GM11168 (cell line): ENCODE data around the gene NPC1L1.

Source experiments
- in situ Hi-C: fragments of 300-500 bp; cut with MboI; formaldehyde crosslinking; loops from one replicate; pipeline ENCODE4 v1.12.0; 2022; ENCODE audit warnings: low sequenced_read_pairs; ENCODE audit not compliant: unreplicated experiment

Gene NPC1L1

GRCh38 chr7:44541028-44541869 is at the start of gene NPC1L1:
TSS of gene NPC1L1 (minus strand) at chr7:44541330. CDS start at chr7:44541259, 71 bp downstream.
- in situ Hi-C loops: no loop called here

DNA sequence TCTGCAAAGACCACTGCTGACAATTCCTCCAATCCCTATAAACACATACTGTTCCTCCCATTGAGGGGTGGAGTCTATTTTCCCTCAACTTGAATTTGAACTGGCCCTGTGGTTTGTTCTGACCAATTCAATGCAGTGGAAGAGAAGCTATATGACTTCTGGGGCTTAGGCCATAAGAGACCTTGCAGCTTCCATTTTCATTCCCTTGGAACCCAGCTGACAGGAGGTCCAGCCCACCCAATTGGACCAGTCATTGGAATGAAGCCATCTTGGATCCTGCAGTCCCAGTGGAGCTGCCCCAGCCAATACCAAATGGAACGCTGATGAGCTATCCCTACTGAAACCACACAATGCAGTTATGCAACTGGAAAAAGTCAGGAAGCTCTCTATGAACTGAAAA is 49.8 kb upstream of the NPC1L1 start:
- in situ Hi-C loops: loop anchor here (25.0 kb wide), 4 partner anchors 171 to 546 kb away; partner anchors contain the start of gene H2AZ2

- in situ Hi-C loops: loop anchor here (25.0 kb wide), 4 partner anchors 174 to 549 kb away; partner anchors contain the start of gene H2AZ2
These were observed 46.9 kb upstream of the NPC1L1 start for GRCh38 chr7:44587843-44588711.

- in situ Hi-C loops: loop anchor here (25.0 kb wide), 4 partner anchors 179 to 554 kb away; partner anchors contain the start of gene H2AZ2
These were observed 42.2 kb upstream of the NPC1L1 start for GRCh38 chr7:44583146-44583865.

DNA sequence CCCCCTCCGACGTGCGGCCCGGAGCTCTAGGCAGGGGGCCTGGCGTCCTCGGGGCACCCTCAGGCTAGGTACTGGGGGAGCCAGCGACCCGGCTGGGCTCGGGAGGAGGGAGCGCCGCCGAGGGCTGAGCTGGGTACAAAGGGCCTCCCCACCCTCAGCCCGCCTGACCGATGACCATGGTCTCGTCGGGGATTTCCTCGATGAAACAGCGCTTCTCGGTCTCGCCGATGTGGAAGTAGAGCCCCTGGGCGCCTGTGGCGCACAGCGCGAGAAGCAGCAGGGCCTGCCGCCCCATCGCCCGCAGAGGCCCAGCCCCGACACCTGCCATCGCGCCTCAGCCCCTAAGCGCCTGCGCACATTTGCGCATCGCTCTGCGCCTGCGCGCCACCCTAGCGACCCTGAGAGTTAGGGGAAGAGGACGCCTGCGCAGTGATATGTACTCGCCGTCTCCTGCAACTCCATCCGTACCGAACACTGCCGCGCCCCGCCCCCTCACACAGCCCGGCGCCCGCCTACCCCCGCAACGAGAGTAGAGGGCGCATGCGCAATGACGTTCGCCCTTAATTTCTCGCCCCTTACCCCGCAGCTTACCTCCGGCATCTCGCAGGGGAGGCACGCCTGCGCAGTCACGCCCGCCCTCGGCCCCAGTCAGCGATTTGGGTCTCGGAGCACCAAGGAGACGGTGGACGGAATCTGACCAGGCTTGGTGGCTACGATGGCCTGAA is 40.9 kb upstream of the NPC1L1 start, which contains the start of gene TMED4:
Gene TMED4 (minus strand): TSS at position 353 of the 725 bp plus-strand sequence. CDS start 25 bp downstream, at position 328.
- in situ Hi-C loops: loop anchor here (25.0 kb wide), 4 partner anchors 180 to 555 kb away; partner anchors contain the start of gene H2AZ2

DNA sequence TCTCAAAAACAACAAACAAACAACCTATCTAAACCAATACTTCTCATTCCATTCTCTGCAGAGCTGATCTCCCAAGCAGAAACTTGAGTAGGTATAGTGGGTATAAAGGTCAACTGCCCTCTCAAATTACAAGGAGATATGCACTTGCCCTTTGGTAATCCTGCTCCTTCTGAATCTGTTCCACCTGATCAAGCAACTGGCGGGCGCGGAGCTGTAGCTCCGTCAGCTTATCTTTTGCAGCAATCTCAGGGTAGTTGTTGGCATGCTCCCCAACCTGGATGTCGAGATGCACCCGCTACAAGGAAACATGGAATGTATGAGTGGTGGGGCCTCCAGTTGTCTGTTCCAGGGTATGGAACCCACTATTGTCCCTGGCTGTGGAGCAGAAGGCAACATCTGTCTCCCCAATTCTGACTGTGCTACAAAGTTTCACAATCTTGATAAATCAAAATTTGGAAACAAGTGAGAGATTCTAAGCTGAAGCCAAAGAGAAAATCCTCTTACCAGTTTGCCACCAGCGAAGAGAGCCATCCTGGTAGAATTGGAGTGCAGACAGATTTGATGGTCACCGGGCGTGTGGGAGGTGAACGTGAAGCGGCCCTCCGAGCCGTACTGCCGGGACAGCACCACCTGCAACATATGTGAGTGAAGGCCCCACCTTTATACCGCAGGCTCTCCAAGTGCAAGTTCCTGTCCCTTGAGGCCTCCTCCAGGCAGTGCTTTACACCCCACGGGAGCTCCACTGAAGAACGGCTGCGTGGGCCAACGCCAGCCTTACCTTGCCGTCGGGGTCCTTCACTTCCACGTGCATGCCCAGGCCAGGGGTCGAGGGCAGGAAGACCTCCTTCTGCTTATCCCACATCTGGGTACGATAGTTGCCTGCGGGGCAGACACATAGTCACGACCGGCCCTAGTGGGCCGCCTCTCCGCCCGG is 40.1 kb upstream of the NPC1L1 start:
- in situ Hi-C loops: loop anchor here (25.0 kb wide), 4 partner anchors 181 to 556 kb away; partner anchors contain the start of gene H2AZ2

DNA sequence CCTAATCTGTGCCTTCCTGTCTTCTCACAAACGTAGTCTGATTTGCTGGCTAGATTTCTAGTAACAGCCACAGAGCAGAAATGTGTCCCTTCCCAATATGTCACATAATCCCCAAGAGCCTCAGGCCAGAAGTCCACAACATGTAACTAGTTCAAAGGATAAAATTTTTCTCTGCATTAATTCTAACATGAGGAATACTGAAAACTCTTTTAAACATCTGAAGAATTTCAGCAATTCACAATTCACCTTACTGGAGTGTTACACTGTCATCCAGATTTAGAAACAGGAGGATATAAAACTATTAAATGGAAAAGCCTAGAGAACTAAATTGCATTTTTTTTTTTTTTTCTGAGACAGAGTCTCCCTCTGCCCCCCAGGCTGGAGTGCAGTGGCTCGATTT is 35.1 kb upstream of the NPC1L1 start:
- in situ Hi-C loops: loop anchor here (25.0 kb wide), 4 partner anchors 186 to 561 kb away; partner anchors contain the start of gene H2AZ2

- in situ Hi-C loops: loop anchor here (25.0 kb wide), 4 partner anchors 187 to 562 kb away; partner anchors contain the start of gene H2AZ2
These were observed 33.9 kb upstream of the NPC1L1 start for GRCh38 chr7:44575054-44575453.

DNA sequence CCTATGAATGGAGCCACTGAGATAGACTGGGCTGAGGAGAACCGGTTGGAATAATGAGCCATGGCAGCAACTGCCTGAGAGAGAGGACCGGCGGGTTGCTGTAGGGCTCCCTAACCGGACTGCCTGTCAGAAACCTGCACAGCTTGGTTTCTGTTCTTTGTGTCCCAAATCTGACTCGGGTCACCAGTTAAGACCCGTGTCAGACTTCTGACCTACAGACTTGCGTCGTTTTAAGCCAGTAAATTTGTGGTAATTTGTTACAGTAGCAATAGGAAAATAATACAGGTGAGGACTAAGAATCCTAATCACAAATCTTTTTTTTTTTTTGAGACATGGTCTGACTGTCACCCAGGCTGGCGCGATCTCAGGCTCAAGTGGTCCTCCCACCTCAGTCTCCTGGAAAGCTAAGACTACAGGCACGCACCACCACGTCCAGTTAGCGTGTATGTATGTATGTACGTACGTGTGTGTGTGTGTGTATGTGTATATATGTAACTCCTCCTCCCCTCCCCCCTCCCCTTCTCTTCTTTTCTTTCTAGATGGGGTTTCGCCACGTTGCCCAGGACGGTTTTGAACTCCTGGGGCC is 33.2 kb upstream of the NPC1L1 start:
- in situ Hi-C loops: no loop called here

- in situ Hi-C loops: no loop called here
These were observed 32.5 kb upstream of the NPC1L1 start, which contains the start of gene DDX56 for GRCh38 chr7:44573464-44574286. TSS of gene DDX56 (minus strand) at chr7:44573908. CDS start at chr7:44573895, 13 bp downstream.

DNA sequence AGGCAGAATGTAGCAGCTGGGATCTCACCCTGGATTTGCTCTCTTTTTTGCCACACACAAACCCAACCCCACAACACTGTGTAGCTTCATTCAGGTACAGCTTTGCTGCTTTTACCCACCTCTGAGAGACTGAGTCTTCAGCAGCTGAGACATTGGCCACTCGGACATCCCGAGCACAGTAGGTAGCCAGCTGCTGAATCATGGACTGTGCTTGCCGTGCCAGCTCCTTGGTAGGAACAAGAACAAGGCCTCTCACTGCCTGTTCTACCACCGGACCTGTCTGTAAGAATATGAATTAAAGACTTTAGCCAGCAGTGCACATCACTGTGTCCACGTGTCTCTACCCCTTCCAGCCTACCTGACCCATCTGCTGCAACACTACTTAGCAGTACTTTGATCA is 31.6 kb upstream of the NPC1L1 start:
- in situ Hi-C loops: no loop called here

DNA sequence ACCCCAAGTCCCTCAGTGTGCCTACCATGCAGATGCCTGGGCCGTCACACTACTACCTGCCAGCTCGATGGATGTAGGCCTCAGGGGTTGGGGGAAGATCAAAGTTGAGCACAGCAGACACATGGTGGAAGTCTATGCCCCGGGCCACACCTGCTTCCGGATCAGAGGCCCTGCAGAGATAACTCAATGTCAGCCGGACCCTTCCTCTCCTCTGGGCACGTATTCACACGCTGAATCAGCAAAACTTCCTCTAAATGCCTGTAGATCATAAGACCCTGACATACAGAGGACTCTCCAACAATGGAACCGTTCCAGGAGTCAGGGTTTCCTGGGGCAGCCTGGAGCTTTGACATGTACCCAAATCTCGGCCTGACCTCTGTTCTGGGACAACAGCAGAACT is 28.8 kb upstream of the NPC1L1 start:
- in situ Hi-C loops: no loop called here

- in situ Hi-C loops: no loop called here
These were observed 27.8 kb upstream of the NPC1L1 start for GRCh38 chr7:44568771-44569560.

DNA sequence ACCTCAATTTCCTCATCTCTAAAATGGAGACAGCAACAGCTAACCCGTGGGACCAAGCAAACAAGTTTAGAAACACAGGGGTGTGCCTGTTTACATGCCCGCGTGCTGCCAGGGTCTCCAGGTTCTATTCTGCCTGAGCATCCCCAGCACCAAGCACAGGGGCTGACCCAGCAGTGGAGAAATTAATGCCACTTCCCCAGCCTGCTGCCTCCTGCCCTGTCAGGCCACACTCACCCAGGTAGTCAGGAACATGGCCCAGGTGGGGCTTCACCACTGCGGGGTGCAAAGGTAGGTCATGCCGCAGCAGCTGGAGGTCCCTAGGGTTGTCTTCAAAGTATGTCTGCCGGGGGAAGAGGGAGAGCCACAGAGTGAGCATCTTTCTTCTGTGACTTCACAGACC is 26.8 kb upstream of the NPC1L1 start:
- in situ Hi-C loops: no loop called here

- in situ Hi-C loops: no loop called here
These were observed 25.6 kb upstream of the NPC1L1 start for GRCh38 chr7:44566680-44567079.
